ENCODE measurements around the gene PIGV.

DNA sequence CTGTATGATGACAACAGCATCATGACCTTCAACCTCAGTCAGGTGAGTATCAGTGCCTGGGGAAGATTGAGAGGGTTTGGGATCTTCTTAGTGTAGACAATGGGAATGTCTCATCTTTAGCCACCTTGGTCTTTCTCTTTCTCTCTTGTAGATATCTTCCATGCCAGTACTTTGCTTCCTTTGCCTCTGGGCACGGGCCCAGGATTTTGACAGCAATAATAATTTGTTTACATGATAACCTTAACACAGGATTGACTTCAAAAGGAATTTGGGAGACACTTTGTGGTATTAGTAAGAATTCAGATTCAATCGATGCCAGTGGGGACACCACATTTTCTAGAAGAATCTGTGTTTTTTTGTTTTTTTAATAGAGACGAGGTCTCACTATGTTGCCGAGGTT, 12.1 kb upstream of the PIGV start:
- TF ChIP-seq, protein P1, sequence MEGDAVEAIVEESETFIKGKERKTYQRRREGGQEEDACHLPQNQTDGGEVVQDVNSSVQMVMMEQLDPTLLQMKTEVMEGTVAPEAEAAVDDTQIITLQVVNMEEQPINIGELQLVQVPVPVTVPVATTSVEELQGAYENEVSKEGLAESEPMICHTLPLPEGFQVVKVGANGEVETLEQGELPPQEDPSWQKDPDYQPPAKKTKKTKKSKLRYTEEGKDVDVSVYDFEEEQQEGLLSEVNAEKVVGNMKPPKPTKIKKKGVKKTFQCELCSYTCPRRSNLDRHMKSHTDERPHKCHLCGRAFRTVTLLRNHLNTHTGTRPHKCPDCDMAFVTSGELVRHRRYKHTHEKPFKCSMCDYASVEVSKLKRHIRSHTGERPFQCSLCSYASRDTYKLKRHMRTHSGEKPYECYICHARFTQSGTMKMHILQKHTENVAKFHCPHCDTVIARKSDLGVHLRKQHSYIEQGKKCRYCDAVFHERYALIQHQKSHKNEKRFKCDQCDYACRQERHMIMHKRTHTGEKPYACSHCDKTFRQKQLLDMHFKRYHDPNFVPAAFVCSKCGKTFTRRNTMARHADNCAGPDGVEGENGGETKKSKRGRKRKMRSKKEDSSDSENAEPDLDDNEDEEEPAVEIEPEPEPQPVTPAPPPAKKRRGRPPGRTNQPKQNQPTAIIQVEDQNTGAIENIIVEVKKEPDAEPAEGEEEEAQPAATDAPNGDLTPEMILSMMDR (conservative IDR thresholded peaks at IDR 0.05): no peak
- no peak for TF ChIP-seq ZFX (IDR thresholded peaks at IDR 0.05)

Measured in C4-2B (cell line).